ENCODE data around the gene PRKACB.
A peak's percentile ranks its signal among the peaks of the same experiment; 100 is the strongest.

The PRKACB gene

DNA sequence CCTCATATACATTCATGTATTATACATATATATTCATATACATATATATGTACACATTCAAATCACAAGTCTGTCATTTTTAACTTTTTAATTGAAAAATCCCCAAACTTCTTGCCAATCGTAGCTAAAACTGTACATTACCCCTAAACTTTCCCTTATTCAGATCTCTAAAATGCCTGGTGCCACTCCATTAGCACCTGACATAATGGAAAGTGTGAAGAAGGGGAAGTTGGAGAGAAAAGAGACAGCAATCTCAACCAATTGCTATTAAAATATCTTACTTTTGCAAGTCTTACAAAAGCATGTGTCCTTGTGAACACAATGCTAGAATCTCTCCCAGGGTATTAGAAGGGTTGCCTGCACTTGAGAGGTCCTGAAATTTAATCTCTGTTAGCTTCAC is 22.7 kb upstream of the PRKACB start:
- H3K4me2 ChIP-seq (ENCODE audit: low read length): no peak overlapping the region
- H3K27me3 ChIP-seq (ENCODE audit: control insufficient read depth, insufficient read depth, low read length): no peaks in the 10 kb centered on the region
- H3K36me3 ChIP-seq (ENCODE audit: insufficient read depth, low read length): no peaks in the 10 kb centered on the region
- H3K4me1 ChIP-seq (ENCODE audit: control insufficient read depth, insufficient read depth, low read length): no peaks in the 10 kb centered on the region
- no peak overlapping the region for H3K4me3 ChIP-seq (ENCODE audit: low read length)
- H3K9ac ChIP-seq (ENCODE audit: low read depth, low read length): no peak overlapping the region
- H3K9me3 ChIP-seq (replicated peaks; ENCODE audit: low read length): no peaks in the 10 kb centered on the region

DNA sequence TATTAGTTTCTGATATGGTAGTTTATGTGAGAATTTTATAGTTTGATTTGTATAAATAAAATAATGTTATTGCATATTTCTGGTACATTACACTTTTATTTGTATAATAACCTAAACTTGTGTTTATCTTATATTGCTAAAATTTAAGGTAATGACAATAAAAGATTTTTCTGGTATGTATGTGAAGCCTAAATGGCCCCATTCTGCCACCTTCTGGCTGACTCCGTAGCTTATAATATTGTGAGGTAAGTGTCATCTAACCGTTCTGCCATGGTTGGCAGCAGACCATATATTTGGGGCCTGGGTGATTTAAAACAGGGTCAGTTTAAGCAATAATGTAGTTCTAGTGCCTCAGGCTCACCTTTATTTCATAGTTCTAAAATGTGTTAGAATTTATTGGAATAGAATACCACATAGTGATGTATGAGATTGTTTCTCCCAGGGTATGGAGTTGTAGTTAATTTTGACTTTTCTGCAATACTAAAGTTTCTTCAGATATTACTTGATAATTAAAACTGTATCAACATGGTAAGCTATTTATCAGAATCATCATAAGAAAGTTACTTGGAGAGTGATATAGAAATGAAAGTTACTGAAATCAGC is 21.2 kb upstream of the PRKACB start:
- no peaks in the 10 kb centered on the region for H3K4me1 ChIP-seq (ENCODE audit: control insufficient read depth, insufficient read depth, low read length)
- H3K36me3 ChIP-seq (ENCODE audit: insufficient read depth, low read length): no peaks in the 10 kb centered on the region
- no peaks in the 10 kb centered on the region for H3K9me3 ChIP-seq (replicated peaks; ENCODE audit: low read length)
- H3K9ac ChIP-seq (ENCODE audit: low read depth, low read length): no peak overlapping the region
- H3K4me3 ChIP-seq (ENCODE audit: low read length): no peak overlapping the region
- H3K4me2 ChIP-seq (ENCODE audit: low read length): no peak overlapping the region
- no peaks in the 10 kb centered on the region for H3K27me3 ChIP-seq (ENCODE audit: control insufficient read depth, insufficient read depth, low read length)

DNA sequence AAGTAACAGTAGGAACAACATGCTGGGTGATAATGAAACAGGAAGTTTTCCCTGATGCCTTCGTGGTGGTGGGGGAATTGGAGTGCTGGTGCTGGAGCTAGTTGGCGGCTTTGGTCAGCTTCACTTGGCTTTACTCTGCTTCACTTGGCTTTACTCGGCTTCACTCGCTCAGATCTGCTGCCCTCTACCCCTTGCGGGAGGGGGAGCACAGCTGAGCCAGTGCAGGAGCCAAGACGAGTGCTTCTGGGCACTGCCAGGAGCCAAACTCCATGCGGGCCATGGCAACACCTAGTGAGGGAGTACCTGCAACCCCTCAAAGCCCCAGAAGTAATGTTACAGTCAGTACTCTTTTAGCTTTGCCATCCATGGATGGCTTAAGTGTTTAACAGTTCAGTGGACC is 10.6 kb upstream of the PRKACB start:
- Histone ChIP-seq H3K4me1 (ENCODE audit: control insufficient read depth, insufficient read depth, low read length) (no peaks in the 10 kb centered on the region), H3K9me3 (replicated peaks; ENCODE audit: low read length) (no peaks in the 10 kb centered on the region), H3K4me2 (ENCODE audit: low read length) (no peak overlapping the region), H3K9ac (ENCODE audit: low read depth, low read length) (no peak overlapping the region), H3K27me3 (ENCODE audit: control insufficient read depth, insufficient read depth, low read length) (no peaks in the 10 kb centered on the region), H3K4me3 (ENCODE audit: low read length) (no peak overlapping the region), H3K36me3 (ENCODE audit: insufficient read depth, low read length) (no peaks in the 10 kb centered on the region)

DNA sequence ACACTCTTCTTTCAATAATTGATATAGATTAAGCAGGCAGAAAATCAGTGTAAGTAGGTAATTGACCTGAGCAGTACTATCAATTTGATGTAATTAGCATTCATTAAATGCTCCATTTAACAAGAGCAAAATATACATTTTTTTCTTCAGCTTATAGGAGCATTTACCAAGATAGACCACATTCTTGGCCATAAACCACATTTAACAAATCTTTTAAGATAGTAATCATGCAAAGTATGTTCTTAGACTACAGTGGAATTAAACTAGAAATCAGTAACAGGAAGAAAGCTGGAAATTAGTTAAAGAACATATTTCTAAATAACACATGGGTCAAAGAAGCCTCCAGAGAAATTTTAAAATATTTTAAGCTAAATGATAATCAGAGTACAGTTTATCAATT is 8.7 kb upstream of the PRKACB start:
- Histone ChIP-seq H3K36me3 (ENCODE audit: insufficient read depth, low read length) (no peaks in the 10 kb centered on the region), H3K9me3 (replicated peaks; ENCODE audit: low read length) (no peaks in the 10 kb centered on the region), H3K4me1 (ENCODE audit: control insufficient read depth, insufficient read depth, low read length) (no peaks in the 10 kb centered on the region), H3K9ac (ENCODE audit: low read depth, low read length) (no peak overlapping the region), H3K27me3 (ENCODE audit: control insufficient read depth, insufficient read depth, low read length) (no peaks in the 10 kb centered on the region), H3K4me3 (ENCODE audit: low read length) (no peak overlapping the region), H3K4me2 (ENCODE audit: low read length) (no peak overlapping the region)

DNA sequence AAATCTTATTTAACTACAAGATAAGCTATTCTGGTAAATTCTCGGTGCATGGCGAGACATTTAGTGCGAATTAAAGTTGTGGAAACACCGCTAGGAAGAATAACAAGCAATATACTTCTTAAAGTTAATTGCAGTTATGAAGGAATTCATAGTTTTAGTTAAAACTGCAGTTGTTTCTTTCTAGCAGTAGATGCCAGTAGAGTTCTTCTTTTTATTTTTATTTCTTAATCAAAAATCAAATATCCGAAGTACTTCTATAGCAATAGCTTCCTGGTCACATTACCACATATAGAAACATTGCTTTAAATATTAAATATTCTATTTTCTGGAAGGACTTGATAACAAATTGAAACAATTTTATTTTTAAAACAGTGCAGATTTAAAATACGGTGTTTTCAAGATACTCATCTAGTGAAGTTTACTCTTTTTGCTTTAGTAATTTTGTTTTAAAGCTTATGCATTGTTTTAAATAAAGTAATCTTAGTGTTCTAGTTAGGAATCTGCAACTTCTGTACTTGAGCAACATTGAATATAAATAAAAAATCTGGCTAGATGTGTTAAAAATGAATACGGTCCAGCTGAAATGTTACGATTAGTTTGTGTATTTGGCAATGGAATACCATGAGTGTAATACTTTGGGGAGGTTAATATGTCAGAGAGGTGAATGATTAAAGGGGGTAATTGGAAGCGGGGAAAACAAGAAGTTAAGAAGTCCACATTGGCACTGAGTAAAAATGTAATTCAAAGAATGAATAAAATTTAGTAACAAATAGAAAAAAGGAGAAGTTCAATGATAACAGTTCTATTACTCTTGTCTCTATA is 2.7 kb upstream of the PRKACB start:
- Histone ChIP-seq H3K36me3 (ENCODE audit: insufficient read depth, low read length) (no peaks in the 10 kb centered on the region), H3K4me2 (ENCODE audit: low read length) (no peak overlapping the region), H3K4me3 (ENCODE audit: low read length) (no peak overlapping the region), H3K9ac (ENCODE audit: low read depth, low read length) (no peak overlapping the region), H3K4me1 (ENCODE audit: control insufficient read depth, insufficient read depth, low read length) (peaks cover 28% of the 10 kb centered on the region), H3K9me3 (replicated peaks; ENCODE audit: low read length) (no peaks in the 10 kb centered on the region), H3K27me3 (ENCODE audit: control insufficient read depth, insufficient read depth, low read length) (no peaks in the 10 kb centered on the region)

DNA sequence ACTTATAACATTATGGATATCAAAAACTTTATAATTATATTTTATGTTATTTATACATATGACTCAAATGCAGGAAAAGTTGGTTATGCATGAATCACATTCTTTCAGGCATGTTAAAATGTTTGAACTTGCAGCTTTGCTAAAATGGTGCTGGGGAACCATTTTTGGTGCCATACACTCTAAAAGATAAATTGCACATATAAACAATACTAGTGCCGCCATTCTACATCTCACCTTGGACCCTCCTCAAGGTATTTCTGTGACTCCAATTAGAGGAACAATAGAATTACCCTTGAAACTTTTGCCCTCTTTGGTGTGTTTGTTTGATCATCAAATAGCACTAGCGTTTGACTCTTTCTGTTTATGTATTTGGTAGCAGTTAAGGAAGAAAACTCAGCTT is 997 bp downstream of the PRKACB start:
- no peak overlapping the region for H3K9ac ChIP-seq (ENCODE audit: low read depth, low read length)
- peaks cover 34% of the 10 kb centered on the region for H3K4me1 ChIP-seq (ENCODE audit: control insufficient read depth, insufficient read depth, low read length)
- H3K4me3 ChIP-seq (ENCODE audit: low read length): no peak overlapping the region
- no peaks in the 10 kb centered on the region for H3K9me3 ChIP-seq (replicated peaks; ENCODE audit: low read length)
- H3K27me3 ChIP-seq (ENCODE audit: control insufficient read depth, insufficient read depth, low read length): no peaks in the 10 kb centered on the region
- no peaks in the 10 kb centered on the region for H3K36me3 ChIP-seq (ENCODE audit: insufficient read depth, low read length)
- H3K4me2 ChIP-seq (ENCODE audit: low read length): peak overlapping the region; percentile 23

DNA sequence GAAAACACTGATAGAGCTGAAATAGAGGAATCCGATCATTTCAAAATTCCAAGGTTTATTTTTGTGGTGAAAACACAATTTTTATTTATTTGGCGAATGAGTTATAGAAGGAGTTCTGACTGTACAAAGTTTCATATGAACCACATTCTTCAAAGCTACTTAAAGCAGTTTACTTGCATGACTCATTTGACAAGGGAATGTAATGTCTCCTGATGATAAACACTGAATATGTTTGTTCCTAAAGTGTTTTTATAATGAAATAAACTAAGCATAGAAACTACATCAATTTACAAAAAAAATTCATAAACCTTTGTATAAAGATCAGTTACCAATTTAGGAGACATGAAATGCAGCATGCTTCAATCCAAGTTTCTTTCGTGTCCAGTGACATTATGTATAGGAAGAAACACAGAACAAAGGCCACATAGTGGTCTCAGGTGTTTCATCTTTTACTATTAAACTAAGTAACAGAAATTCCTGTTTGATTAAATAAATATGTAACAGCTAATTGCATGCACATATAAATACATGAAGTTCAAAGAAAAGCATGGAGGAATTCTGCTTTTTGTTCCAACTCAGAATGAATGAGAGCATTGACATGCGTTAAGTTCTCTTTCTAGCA is 2.5 kb downstream of the PRKACB start:
- Histone ChIP-seq H3K9me3 (replicated peaks; ENCODE audit: low read length) (no peaks in the 10 kb centered on the region), H3K4me1 (ENCODE audit: control insufficient read depth, insufficient read depth, low read length) (peaks cover 34% of the 10 kb centered on the region), H3K9ac (ENCODE audit: low read depth, low read length) (no peak overlapping the region), H3K4me3 (ENCODE audit: low read length) (no peak overlapping the region), H3K36me3 (ENCODE audit: insufficient read depth, low read length) (no peaks in the 10 kb centered on the region), H3K27me3 (ENCODE audit: control insufficient read depth, insufficient read depth, low read length) (no peaks in the 10 kb centered on the region), H3K4me2 (ENCODE audit: low read length) (peak overlapping the region; percentile 44)

DNA sequence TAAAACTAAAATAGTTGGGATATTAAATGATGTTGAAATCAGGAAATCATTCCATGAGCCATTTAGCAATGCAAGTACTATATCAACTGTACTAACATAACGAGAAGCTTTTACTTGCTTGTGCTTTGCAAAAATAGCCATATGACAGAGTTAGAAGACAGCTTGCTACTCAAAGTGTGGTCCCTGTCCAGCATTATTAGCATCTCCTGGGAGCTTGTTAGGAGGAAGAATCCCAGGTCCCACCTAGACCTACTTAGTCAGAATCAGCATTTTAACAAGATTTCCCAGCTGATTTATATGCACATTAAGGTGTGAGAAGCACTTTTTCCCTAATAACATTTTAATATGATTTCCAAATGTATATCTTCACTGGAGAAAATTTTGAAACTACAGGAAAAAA is 4.7 kb downstream of the PRKACB start:
- Histone ChIP-seq H3K4me1 (ENCODE audit: control insufficient read depth, insufficient read depth, low read length) (peaks cover 32% of the 10 kb centered on the region), H3K27me3 (ENCODE audit: control insufficient read depth, insufficient read depth, low read length) (no peaks in the 10 kb centered on the region), H3K4me3 (ENCODE audit: low read length) (no peak overlapping the region), H3K36me3 (ENCODE audit: insufficient read depth, low read length) (no peaks in the 10 kb centered on the region), H3K4me2 (ENCODE audit: low read length) (no peak overlapping the region), H3K9ac (ENCODE audit: low read depth, low read length) (no peak overlapping the region), H3K9me3 (replicated peaks; ENCODE audit: low read length) (no peaks in the 10 kb centered on the region)

DNA sequence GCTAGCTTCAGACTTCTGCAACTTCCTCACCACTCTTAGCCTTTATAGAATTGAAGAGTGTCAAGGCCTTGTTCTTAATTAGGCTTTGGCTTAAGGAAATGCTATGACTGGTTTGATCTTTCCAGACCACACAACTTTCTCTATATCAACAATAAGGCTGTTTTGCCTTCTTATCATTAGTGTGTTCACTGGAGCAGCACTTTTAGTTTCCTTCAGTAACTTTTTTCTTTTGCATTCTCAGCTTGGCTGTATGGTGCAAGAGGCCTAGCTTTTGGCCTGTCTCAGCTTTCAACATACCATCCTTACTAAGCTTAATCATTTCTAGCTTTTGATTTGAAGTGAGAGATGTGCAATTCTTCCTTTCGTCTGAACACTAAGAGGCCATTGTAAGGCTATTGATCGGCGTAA is 8.6 kb downstream of the PRKACB start:
- Histone ChIP-seq H3K9ac (ENCODE audit: low read depth, low read length) (no peak overlapping the region), H3K4me2 (ENCODE audit: low read length) (no peak overlapping the region), H3K27me3 (ENCODE audit: control insufficient read depth, insufficient read depth, low read length) (no peaks in the 10 kb centered on the region), H3K4me1 (ENCODE audit: control insufficient read depth, insufficient read depth, low read length) (peaks cover 14% of the 10 kb centered on the region), H3K36me3 (ENCODE audit: insufficient read depth, low read length) (no peaks in the 10 kb centered on the region), H3K9me3 (replicated peaks; ENCODE audit: low read length) (no peaks in the 10 kb centered on the region), H3K4me3 (ENCODE audit: low read length) (no peak overlapping the region)

DNA sequence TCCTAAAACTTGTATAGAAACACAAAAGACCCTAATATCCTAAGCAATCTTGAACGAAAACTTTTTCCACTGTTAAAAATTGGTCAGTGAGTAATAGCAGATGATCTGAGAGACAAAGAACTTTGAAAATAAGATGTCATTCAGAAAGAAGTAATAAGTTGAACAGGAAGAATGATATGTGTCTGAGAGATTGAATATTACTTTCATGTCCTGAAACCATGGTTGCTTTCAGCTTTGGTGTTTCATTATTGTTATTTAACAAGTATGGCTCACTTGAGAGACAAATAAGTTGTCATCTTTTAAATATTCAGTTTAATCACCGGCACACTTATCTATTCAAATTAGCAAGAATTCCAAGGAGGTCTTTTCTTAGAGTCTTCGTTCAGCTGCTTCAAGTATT is 11.4 kb downstream of the PRKACB start:
- no peak overlapping the region for H3K9ac ChIP-seq (ENCODE audit: low read depth, low read length)
- H3K4me1 ChIP-seq (ENCODE audit: control insufficient read depth, insufficient read depth, low read length): peaks cover 14% of the 10 kb centered on the region
- H3K4me2 ChIP-seq (ENCODE audit: low read length): no peak overlapping the region
- H3K4me3 ChIP-seq (ENCODE audit: low read length): no peak overlapping the region
- no peaks in the 10 kb centered on the region for H3K9me3 ChIP-seq (replicated peaks; ENCODE audit: low read length)
- H3K36me3 ChIP-seq (ENCODE audit: insufficient read depth, low read length): no peaks in the 10 kb centered on the region
- H3K27me3 ChIP-seq (ENCODE audit: control insufficient read depth, insufficient read depth, low read length): no peaks in the 10 kb centered on the region

DNA sequence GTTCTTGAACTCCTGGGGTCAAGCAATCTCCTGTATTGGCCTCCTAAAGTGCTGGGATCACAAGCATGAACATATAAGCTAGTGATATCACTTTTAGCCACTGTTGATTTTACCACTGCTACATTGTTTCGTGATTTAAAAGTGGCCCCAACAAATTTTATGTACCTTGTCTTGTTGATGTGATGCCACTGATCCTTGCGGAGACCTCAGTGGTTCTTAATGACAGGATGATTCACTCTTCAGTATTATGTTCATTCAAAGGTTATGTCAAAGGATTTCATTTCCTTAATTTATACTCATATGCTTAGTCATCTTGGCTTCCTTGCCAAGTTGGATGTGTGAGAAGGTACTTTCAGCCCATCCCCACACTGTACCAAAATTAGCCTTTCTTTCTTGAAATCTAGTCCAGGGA is 12.1 kb downstream of the PRKACB start:
- Histone ChIP-seq H3K4me2 (ENCODE audit: low read length) (peak overlapping the region; percentile 16), H3K4me1 (ENCODE audit: control insufficient read depth, insufficient read depth, low read length) (peaks cover 14% of the 10 kb centered on the region), H3K4me3 (ENCODE audit: low read length) (no peak overlapping the region), H3K9me3 (replicated peaks; ENCODE audit: low read length) (no peaks in the 10 kb centered on the region), H3K27me3 (ENCODE audit: control insufficient read depth, insufficient read depth, low read length) (no peaks in the 10 kb centered on the region), H3K36me3 (ENCODE audit: insufficient read depth, low read length) (no peaks in the 10 kb centered on the region), H3K9ac (ENCODE audit: low read depth, low read length) (no peak overlapping the region)
